D341Med (cell line): ENCODE results near the gene PRSS27.
A peak's percentile ranks its signal among the peaks of the same experiment; 100 is the strongest.
"Not testable (repeated sequence)": the region's sequence is repeated elsewhere in the genome, so short reads cannot be mapped to it uniquely, and the experiment has no call there.

ENCODE experiments used
- DNase-seq: peaks from one replicate; pipeline ENCODE4 v3.0.0; 2012; ENCODE audit warnings: low spot score

Gene PRSS27

GRCh38 chr16:2692948-2693651 is 26.9 kb downstream of the PRSS27 start:
- DNase-seq: no peak

- DNase-seq: no peak
Observed at GRCh38 chr16:2692251-2692947, 27.6 kb downstream of the PRSS27 start.

GRCh38 chr16:2691491-2692248 is 28.4 kb downstream of the PRSS27 start:
- DNase-seq: peak; percentile 8

- peak; percentile 6 for DNase-seq
Observed at GRCh38 chr16:2690852-2691251, 29.2 kb downstream of the PRSS27 start.

GRCh38 chr16:2689968-2690801 is 29.8 kb downstream of the PRSS27 start:
- peak; percentile 15 for DNase-seq

- not testable (repeated sequence) for DNase-seq
Observed at GRCh38 chr16:2689422-2689821, 30.6 kb downstream of the PRSS27 start.

GRCh38 chr16:2687531-2688308 is 32.3 kb downstream of the PRSS27 start:
- no peak for DNase-seq

- DNase-seq: no peak
Observed at GRCh38 chr16:2686912-2687507, 33.0 kb downstream of the PRSS27 start.

GRCh38 chr16:2686075-2686474 is 33.9 kb downstream of the PRSS27 start:
- not testable (repeated sequence) for DNase-seq

- DNase-seq: not testable (repeated sequence)
Observed at GRCh38 chr16:2683041-2683440, 37.0 kb downstream of the PRSS27 start.

- peak; percentile 95 for DNase-seq
Observed at GRCh38 chr16:2682209-2683021, 37.6 kb downstream of the PRSS27 start, which contains the start of gene KCTD5. Gene KCTD5 (plus strand): TSS chr16:2682523. CDS start chr16:2682549, 26 bp downstream.

GRCh38 chr16:2680360-2680759 is 39.7 kb downstream of the PRSS27 start:
- not testable (repeated sequence) for DNase-seq

GRCh38 chr16:2679902-2680301 is 40.1 kb downstream of the PRSS27 start:
- not testable (repeated sequence) for DNase-seq

- not testable (repeated sequence) for DNase-seq
Observed at GRCh38 chr16:2678206-2678965, 41.6 kb downstream of the PRSS27 start.

- DNase-seq: not testable (repeated sequence)
Observed at GRCh38 chr16:2676937-2677336, 43.1 kb downstream of the PRSS27 start.

GRCh38 chr16:2675714-2676113 is 44.3 kb downstream of the PRSS27 start:
- DNase-seq: no peak

- DNase-seq: no peak
Observed at GRCh38 chr16:2675021-2675420, 45.0 kb downstream of the PRSS27 start.

GRCh38 chr16:2673066-2673999 is 46.7 kb downstream of the PRSS27 start:
- DNase-seq: peak; percentile 96
